H9 (cell line): ENCODE measurements around the gene ECE1. TPM values are rescaled to one million over a fixed set of nuclear protein-coding genes. Genes with fewer than 3 reads are reported as not detected.

Experiments
- DNase-seq: peaks from one replicate; pipeline ENCODE4 v3.0.0-alpha.2; 2017
- H2AFZ ChIP-seq: one replicate; pipeline ENCODE4 v1.6.1; 2013; ENCODE audit warnings: mild to moderate bottlenecking, low read length, control low read depth, moderate library complexity
- H2AK5ac ChIP-seq: 2 replicates; pipeline ENCODE4 v1.6.1; 2013; ENCODE audit warnings: low read length, control low read depth, mixed read lengths; ENCODE audit not compliant: insufficient read length
- H2BK120ac ChIP-seq: one replicate; pipeline ENCODE4 v1.6.1; 2013; ENCODE audit warnings: low read depth, mild to moderate bottlenecking, low read length, control low read depth, inconsistent platforms; ENCODE audit not compliant: poor library complexity, severe bottlenecking
- H2BK12ac ChIP-seq: 2 replicates; pipeline ENCODE4 v1.6.1; 2013; ENCODE audit warnings: low read length, control low read depth, mixed read lengths, low read depth; ENCODE audit not compliant: insufficient read length
- H2BK15ac ChIP-seq: 2 replicates; pipeline ENCODE4 v1.6.1; 2013; ENCODE audit warnings: low read depth, low read length, control low read depth
- H2BK20ac ChIP-seq: one replicate; pipeline ENCODE4 v1.6.1; 2013; ENCODE audit warnings: low read depth, mild to moderate bottlenecking, low read length, control low read depth, inconsistent platforms; ENCODE audit not compliant: poor library complexity, severe bottlenecking
- H2BK5ac ChIP-seq: 2 replicates; pipeline ENCODE4 v1.6.1; 2013; ENCODE audit warnings: low read length, control low read depth, mixed read lengths; ENCODE audit not compliant: insufficient read length
- H3K14ac ChIP-seq: 2 replicates; pipeline ENCODE4 v1.6.1; 2013; ENCODE audit warnings: low read length, control low read depth; ENCODE audit not compliant: insufficient read depth
- H3K18ac ChIP-seq: 2 replicates; pipeline ENCODE4 v1.6.1; 2013; ENCODE audit warnings: low read depth, mild to moderate bottlenecking, mixed read lengths, low read length, control low read depth; ENCODE audit not compliant: insufficient read length
- H3K23ac ChIP-seq: 2 replicates; pipeline ENCODE4 v1.6.1; 2013; ENCODE audit warnings: low read length, control low read depth, mixed read lengths, low read depth; ENCODE audit not compliant: insufficient read length
- H3K23me2 ChIP-seq: 2 replicates; pipeline ENCODE4 v1.6.1; 2013; ENCODE audit warnings: low read depth, mild to moderate bottlenecking, mixed read lengths, low read length, control low read depth; ENCODE audit not compliant: insufficient read length, poor library complexity, severe bottlenecking
- H3K27ac ChIP-seq: 2 replicates; pipeline ENCODE4 v1.5.1; 2013; ENCODE audit warnings: low read length, control low read depth, mixed read lengths, low read depth; ENCODE audit not compliant: insufficient read length
- H3K27me3 ChIP-seq: 2 replicates; pipeline ENCODE4 v1.6.1; 2013; ENCODE audit warnings: low read length, control low read depth, inconsistent platforms; ENCODE audit not compliant: insufficient read depth
- H3K4ac ChIP-seq: 2 replicates; pipeline ENCODE4 v1.6.1; 2013; ENCODE audit warnings: low read depth, mild to moderate bottlenecking, control low read depth, inconsistent platforms, low read length, moderate library complexity
- H3K4me1 ChIP-seq: 2 replicates; pipeline ENCODE4 v1.6.1; 2013; ENCODE audit warnings: low read length, control low read depth, inconsistent platforms; ENCODE audit not compliant: insufficient read depth
- H3K4me2 ChIP-seq: 2 replicates; pipeline ENCODE4 v1.6.1; 2013; ENCODE audit warnings: low read length, control low read depth, mixed read lengths; ENCODE audit not compliant: insufficient read length, insufficient read depth
- H3K56ac ChIP-seq: 2 replicates; pipeline ENCODE4 v1.6.1; 2013; ENCODE audit warnings: low read depth, mild to moderate bottlenecking, mixed read lengths, low read length, control low read depth; ENCODE audit not compliant: insufficient read length
- H3K79me1 ChIP-seq: 2 replicates; pipeline ENCODE4 v1.6.1; 2013; ENCODE audit warnings: low read depth, mild to moderate bottlenecking, moderate library complexity, low read length, control low read depth, inconsistent platforms; ENCODE audit not compliant: insufficient read depth, poor library complexity, severe bottlenecking
- H3K79me2 ChIP-seq: 2 replicates; pipeline ENCODE4 v1.6.1; 2013; ENCODE audit warnings: low read length, control low read depth, inconsistent platforms; ENCODE audit not compliant: insufficient read depth
- H3K9ac ChIP-seq: 2 replicates; pipeline ENCODE4 v1.6.1; 2013; ENCODE audit warnings: low read length, control low read depth, mixed read lengths; ENCODE audit not compliant: insufficient read length; ENCODE audit errors: extremely low read depth
- H3K9me3 ChIP-seq: one replicate; pipeline ENCODE4 v1.6.1; 2013; ENCODE audit warnings: low read depth, low read length, inconsistent platforms; ENCODE audit not compliant: control insufficient read depth
- H3T11ph ChIP-seq: one replicate; pipeline ENCODE4 v1.6.1; 2013; ENCODE audit warnings: mild to moderate bottlenecking, low read length, control low read depth, inconsistent platforms
- H4K20me1 ChIP-seq: one replicate; pipeline ENCODE4 v1.6.1; 2013; ENCODE audit not compliant: control insufficient read depth, insufficient read length, insufficient read depth
- H4K5ac ChIP-seq: 2 replicates; pipeline ENCODE4 v1.6.1; 2013; ENCODE audit warnings: low read depth, mild to moderate bottlenecking, mixed read lengths, low read length, control low read depth; ENCODE audit not compliant: insufficient read length
- H4K8ac ChIP-seq: replicated peaks from 2 replicates; pipeline ENCODE4 v1.6.1; 2013; ENCODE audit warnings: low read length, control low read depth, mixed read lengths, low read depth; ENCODE audit not compliant: insufficient read length
- H4K91ac ChIP-seq: 2 replicates; pipeline ENCODE4 v1.6.1; 2013; ENCODE audit warnings: low read depth, mild to moderate bottlenecking, moderate library complexity, mixed read lengths, low read length, control low read depth; ENCODE audit not compliant: insufficient read length
- H3K27ac Mint-ChIP-seq, 3 experiments: 2 replicates in 2 of 3; 3 replicates in 1 of 3; pipeline ENCODE4 v1.8.0; 2020 to 2021; ENCODE audit warnings: mixed read lengths in 3 of 3, mild to moderate bottlenecking in 1 of 3, moderate library complexity in 1 of 3
- H3K27me3 Mint-ChIP-seq: 2 replicates; pipeline ENCODE4 v1.8.0; 2021; ENCODE audit warnings: low read depth, mild to moderate bottlenecking, moderate library complexity, mixed read lengths
- H3K36me3 Mint-ChIP-seq, 3 experiments: 2 replicates in 2 of 3; 3 replicates in 1 of 3; pipeline ENCODE4 v1.8.0; 2020 to 2021; ENCODE audit warnings: low read depth in 3 of 3, mixed read lengths in 3 of 3; ENCODE audit not compliant: insufficient read depth in 1 of 3
- H3K4me1 Mint-ChIP-seq, 2 experiments: 2 replicates each; pipeline ENCODE4 v1.8.0; 2020; ENCODE audit warnings: mixed read lengths in 2 of 2
- H3K4me3 Mint-ChIP-seq, 2 experiments: 2 replicates in 1 of 2; 3 replicates in 1 of 2; pipeline ENCODE4 v1.8.0; 2020 to 2021; ENCODE audit warnings: mild to moderate bottlenecking in 2 of 2, mixed read lengths in 2 of 2, moderate library complexity in 1 of 2
- H3K9me3 Mint-ChIP-seq, 2 experiments: 2 replicates in 1 of 2; 3 replicates in 1 of 2; pipeline ENCODE4 v1.8.0; 2020; ENCODE audit warnings: mild to moderate bottlenecking in 2 of 2, mixed read lengths in 2 of 2, moderate library complexity in 1 of 2
- WGBS: extraction: QIAGEN DNeasy Blood & Tissue Kit; methylation state at CpG from one replicate; pipeline ENCODE4 v1.1.7; 2013; ENCODE audit warnings: missing lambda C conversion rate, low lambda C conversion rate, mixed read lengths; ENCODE audit not compliant: insufficient read length; ENCODE audit errors: extremely low coverage; 5-methylcytosine and 5-hydroxymethylcytosine counted together
- total RNA-seq: library from RNA; stranded (reverse); gene quantifications from 2 replicates; pipeline ENCODE4 v1.2.1, GENCODE V29; 2021
- TF ChIP-seq, protein P1 (sequence below): fragments of 200-600 bp; sonication (generic); conservative IDR thresholded peaks from 3 replicates; pipeline ENCODE4 v1.8.0; 2021; ENCODE audit warnings: antibody characterized with exemption, mild to moderate bottlenecking

The ECE1 gene
- total RNA-seq, 1 experiment from 2014 or later: 31.1 TPM

DNA sequence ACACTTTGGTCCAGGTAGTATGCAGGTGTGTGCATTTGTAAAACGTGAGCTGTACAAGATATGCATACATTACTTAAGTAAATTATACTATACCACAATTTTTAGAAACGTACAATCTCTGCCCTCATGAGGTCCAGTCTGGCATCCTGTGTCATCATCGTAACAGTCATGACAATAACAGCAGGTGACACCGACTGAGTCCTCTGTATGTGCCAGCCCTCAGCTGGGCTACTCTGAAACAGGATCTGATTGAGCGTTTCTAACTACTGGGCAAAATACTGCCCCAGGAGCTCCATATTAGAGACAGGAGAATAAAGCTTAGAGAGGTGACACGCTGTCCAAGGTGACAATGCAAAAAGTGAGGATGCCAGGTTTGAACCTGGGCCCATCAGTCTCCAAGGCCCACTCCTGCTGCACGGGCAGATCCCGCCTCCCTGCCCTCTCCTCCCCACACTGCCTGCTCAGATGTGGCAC is 47.2 kb upstream of the ECE1 start:
- H2BK120ac ChIP-seq: no peak overlapping the region
- H3K4me3 Mint-ChIP-seq: no peak overlapping the region
- no peak overlapping the region for H2AFZ ChIP-seq
- H3K27me3 ChIP-seq: no peaks in the 10 kb centered on the region
- H4K8ac ChIP-seq: no peak overlapping the region
- no peak overlapping the region for H3K23ac ChIP-seq
- peaks cover 9% of the 10 kb centered on the region for H3K27me3 Mint-ChIP-seq
- H2BK15ac ChIP-seq: no peak overlapping the region
- no peak overlapping the region for H4K91ac ChIP-seq
- no peaks in the 10 kb centered on the region for H3K79me1 ChIP-seq
- no peak overlapping the region for H3K56ac ChIP-seq
- no peak overlapping the region for H3T11ph ChIP-seq
- H3K23me2 ChIP-seq: no peaks in the 10 kb centered on the region
- no peaks in the 10 kb centered on the region; a peak in 1 of 7 replicates for H3K36me3 Mint-ChIP-seq
- no peak overlapping the region for H2AK5ac ChIP-seq
- no peak overlapping the region for H3K18ac ChIP-seq
- H3K14ac ChIP-seq: no peak overlapping the region
- H3K4me1 ChIP-seq: no peaks in the 10 kb centered on the region
- H3K4ac ChIP-seq: no peak overlapping the region
- H3K79me2 ChIP-seq: 0 out of 2 replicates have a peak, but pooled peaks cover 2% of the 10 kb centered on the region
- H2BK12ac ChIP-seq: no peak overlapping the region
- H4K20me1 ChIP-seq: no peaks in the 10 kb centered on the region
- no peak for DNase-seq
- H3K9me3 Mint-ChIP-seq: no peaks in the 10 kb centered on the region
- H3K4me1 Mint-ChIP-seq: peaks cover 27 to 56% of the 10 kb centered on the region in 2 experiments
- no peak overlapping the region for H4K5ac ChIP-seq
- no peak overlapping the region for H2BK20ac ChIP-seq
- H2BK5ac ChIP-seq: no peak overlapping the region
- no peak overlapping the region for H3K27ac ChIP-seq
- H3K9ac ChIP-seq: no peak overlapping the region
- no CpG with 5 or more reads among the region's 8 CpGs for WGBS
- TF ChIP-seq, protein P1, sequence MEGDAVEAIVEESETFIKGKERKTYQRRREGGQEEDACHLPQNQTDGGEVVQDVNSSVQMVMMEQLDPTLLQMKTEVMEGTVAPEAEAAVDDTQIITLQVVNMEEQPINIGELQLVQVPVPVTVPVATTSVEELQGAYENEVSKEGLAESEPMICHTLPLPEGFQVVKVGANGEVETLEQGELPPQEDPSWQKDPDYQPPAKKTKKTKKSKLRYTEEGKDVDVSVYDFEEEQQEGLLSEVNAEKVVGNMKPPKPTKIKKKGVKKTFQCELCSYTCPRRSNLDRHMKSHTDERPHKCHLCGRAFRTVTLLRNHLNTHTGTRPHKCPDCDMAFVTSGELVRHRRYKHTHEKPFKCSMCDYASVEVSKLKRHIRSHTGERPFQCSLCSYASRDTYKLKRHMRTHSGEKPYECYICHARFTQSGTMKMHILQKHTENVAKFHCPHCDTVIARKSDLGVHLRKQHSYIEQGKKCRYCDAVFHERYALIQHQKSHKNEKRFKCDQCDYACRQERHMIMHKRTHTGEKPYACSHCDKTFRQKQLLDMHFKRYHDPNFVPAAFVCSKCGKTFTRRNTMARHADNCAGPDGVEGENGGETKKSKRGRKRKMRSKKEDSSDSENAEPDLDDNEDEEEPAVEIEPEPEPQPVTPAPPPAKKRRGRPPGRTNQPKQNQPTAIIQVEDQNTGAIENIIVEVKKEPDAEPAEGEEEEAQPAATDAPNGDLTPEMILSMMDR: no peak
- no peak overlapping the region for H3K27ac Mint-ChIP-seq
- H3K9me3 ChIP-seq: no peaks in the 10 kb centered on the region
- no peak overlapping the region for H3K4me2 ChIP-seq
